HG03280 (cell line): ENCODE results near the gene NYNRIN.
"Not testable (repeated sequence)": the region's sequence is repeated elsewhere in the genome, so short reads cannot be mapped to it uniquely, and the experiment has no call there.

Experiments
- ATAC-seq: cut with Tn5 transposase; IDR thresholded peaks from one replicate; pipeline ENCODE4 v1.9.1; 2021; ENCODE audit warnings: mild to moderate bottlenecking, moderate library complexity; ENCODE audit not compliant: unreplicated experiment

The NYNRIN gene

GRCh38 chr14:24442240-24443052 lies 43.6 kb downstream of the NYNRIN start, which contains the start of gene SDR39U1:
Gene SDR39U1 (minus strand): TSS chr14:24442776. CDS start chr14:24442769, 7 bp downstream.
- ATAC-seq, result peak; percentile 85

DNA sequence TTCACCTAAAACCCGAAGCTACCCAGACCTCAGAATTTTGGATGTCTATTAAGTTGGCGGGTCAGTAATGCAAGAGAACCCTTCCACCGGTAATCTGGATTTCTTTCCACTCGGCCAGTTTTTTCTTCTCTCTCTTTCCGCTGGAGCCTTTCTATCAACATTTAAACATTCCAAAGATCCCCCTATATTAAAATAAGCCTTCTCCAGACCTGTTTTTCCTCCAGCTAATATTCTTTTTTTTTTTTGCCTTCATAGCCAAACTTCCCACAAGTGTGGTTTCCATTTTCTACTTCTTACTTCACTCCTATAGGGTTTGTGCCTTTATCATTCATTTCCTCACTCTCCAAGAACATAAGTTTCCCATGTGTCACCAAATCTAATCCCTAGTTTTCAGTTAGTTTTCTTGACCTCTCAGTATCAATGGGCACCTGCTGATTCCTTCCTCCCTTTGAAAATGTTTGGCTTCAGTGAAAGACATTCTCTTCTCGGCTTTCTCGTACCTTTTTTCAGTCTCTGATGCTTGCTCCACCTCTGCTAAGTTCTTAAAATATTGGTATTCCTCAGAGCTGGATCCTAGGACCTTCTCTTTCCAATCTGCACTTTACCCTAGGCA lies 44.4 kb downstream of the NYNRIN start:
- ATAC-seq, result no peak

- not testable (repeated sequence) for ATAC-seq
Measured at GRCh38 chr14:24450828-24451227, 52.0 kb downstream of the NYNRIN start.

DNA sequence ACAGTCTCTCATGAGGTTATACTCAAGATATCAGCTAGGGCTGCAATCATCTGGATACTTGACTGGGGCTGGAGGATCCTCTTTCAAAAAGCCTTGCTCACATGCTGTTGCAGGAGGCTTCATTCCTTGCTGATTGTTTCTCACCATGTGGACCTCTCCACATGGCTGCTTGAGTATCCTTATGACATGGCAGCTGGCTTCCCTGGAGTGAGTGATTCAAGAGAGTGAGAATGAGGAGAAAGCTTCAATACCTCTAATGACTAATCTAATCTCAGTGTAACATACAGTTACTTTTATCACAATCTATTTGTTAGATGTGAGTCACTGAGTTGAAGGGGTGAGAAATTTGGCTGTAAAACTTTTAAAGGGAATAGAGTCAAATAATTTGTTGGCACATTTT lies 58.2 kb downstream of the NYNRIN start:
- no peak for ATAC-seq

DNA sequence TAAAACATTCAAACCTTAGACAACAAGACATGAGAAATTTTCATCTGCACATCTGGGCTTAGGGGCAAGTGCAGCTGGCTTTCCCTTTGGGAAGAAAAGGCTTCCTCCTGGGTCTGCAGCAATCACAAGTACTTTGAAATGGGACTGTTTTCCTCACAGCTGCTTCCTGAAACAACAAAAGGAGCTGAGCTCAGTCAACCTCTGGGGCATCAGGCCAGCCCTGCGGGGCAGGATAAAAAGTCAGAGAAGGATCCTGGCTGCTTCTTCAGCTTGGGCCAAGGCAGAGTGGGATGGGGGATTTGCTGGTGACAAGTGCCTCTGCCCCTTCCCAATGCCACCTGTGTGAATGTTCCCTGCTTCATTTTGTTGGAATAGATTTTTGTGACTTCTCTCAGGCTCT lies 59.9 kb downstream of the NYNRIN start:
- ATAC-seq, result no peak

DNA sequence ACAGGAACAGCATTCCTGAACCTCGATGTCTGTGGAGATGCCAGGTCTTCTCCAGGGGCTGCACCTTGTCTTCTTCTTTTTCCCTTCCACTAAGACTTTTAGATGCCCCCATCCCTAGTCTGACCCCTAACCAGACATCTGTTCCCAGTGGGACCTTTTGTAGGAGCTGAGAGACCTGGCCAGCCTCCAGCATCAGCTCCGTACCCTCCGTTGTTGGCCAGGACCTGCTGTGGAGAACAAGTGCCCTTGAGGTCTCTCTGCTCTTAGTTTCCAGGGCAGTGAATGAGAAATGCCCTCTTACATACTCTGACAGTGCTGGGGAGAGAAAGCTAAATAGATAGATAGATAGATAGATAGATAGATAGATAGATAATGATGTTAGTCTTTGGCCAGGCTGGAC lies 60.5 kb downstream of the NYNRIN start:
- no peak for ATAC-seq

DNA sequence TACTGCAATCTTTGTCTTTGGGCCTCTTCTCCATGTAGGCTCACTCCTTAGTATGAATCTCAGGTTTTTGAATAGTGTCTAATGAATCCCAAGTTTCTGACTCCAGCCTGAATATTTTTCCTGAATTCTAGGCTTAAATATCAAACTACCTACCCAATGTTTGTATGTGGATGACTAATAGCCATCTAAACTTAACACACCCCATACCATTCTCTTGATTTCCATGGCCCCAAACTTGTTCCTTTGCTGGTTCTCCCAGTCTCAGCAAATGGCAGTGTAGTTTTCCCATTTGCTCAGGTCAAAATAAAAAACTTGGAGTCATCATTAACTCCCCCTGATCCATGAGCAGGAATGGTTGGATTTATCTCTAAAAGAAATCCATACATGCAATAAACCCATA lies 62.5 kb downstream of the NYNRIN start:
- no peak for ATAC-seq

- ATAC-seq, result no peak
Measured at GRCh38 chr14:24463017-24463883, 64.4 kb downstream of the NYNRIN start.

GRCh38 chr14:24463884-24464785 lies 65.3 kb downstream of the NYNRIN start:
- ATAC-seq, result no peak

DNA sequence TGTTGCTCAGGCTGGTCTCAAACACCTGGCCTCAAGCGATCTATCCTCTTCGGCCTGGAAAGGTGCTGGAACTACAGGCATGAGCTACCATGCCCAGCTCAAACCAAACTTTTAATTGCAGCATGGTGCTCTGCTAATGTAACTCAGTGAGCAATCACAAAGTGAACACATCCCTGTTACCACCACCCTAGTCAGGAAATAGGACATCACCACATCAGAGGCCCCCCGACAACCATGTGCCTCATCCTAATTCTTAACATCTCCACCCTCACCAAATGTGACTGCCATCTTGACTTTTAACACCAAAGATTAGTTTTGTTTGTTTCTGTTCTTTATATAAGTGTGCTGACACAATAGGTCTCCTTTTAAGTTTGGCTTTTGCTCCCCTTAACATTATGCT lies 66.6 kb downstream of the NYNRIN start:
- ATAC-seq, result no peak

DNA sequence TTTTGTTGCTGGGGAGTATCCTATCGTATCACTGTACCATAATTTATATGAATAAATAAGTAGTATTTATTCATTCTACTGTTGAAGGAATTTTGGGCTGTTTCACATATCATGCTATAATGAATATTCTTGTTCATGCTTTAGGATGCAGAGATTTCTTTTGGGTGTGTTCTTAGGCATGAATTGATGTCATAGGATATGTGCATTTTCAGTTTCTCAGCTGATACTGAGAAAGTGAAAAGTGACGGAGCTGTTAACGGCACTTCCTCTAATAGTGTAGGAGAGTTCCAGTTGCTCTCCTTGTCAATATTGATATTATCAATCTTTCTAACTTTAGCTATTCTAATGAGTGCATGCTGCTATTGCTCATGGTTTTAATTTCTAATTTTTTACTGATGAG lies 67.0 kb downstream of the NYNRIN start:
- no peak for ATAC-seq
